Left colon (tissue), 2 donors: ENCODE data around the gene IL12RB2. TPM values are rescaled to one million over a fixed set of nuclear protein-coding genes. Genes with fewer than 3 reads are reported as not detected.

Source experiments
- ATAC-seq: fragments of 200-7000 bp; cut with Tn5 transposase; one replicate; pipeline ENCODE4 v1.9.1; 2020; ENCODE audit warnings: mild to moderate bottlenecking, moderate library complexity
- DNase-seq, 2 donors: peaks; one replicate each; pipeline ENCODE4 v3.0.0-alpha.2; 2020
- intact Hi-C, 2 donors: fragments of 100-400 bp; cut with DNase I in 1 of 2; cut with micrococcal nuclease in 1 of 2; formaldehyde crosslinking; loops; one replicate each; pipeline versions ENCODE4 v1.11.2 to v1.14.0; 2022; cut with DNase I, micrococcal nuclease
- total RNA-seq, 2 donors: library from RNA; stranded (reverse); fragmentation: NEBNext Ultra II Directional; extraction: Animal tissue kit (Norgen Biotek cat#: 25700); gene quantifications; one replicate each; pipeline ENCODE4 v1.2.1, GENCODE V29; 2021
- donor health status: DM: no; HTN: no; CAD: no.
- donor health status: DM: yes; HTN: yes; CAD: no.

The IL12RB2 gene
- total RNA-seq, 2 donors from 2014 or later: 0.82 to 0.95 TPM

DNA sequence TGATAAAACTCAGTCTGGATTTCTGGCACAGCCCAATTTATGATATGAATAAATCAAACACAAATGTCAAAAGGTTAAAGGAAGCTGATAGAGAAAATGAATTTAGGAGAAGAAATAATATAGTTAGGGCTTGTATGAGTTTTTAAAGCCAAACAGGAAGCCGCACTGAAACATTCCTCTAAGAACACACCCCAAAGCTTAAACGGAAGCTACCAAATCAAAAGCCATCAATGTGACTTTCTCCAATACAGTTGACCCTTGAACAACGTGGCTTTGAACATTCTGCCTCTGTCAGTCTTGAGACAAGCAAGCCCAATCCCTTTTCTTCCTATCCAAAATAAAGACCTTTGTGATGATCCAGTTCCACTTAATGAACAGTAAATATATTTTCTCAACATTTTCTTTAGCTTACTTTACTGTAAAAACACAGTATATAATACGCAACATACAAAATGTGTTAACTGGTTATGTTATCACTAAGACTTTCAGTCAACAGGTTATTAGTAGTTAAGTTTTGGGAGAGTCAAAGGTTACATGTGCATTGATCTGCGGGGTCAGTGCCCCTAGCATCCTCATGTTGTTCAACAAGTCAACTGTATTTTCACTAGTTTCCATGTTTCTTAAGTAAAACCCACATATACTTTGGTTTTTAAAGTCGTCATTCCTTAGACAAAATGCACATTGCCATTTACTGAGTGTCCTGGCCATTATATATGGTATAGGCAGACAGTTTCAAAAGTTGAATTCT, 111.3 kb downstream of the IL12RB2 start:
- intact Hi-C loops: no loop called here
- ATAC-seq (peak; percentile 72), DNase-seq (no peak)

DNA sequence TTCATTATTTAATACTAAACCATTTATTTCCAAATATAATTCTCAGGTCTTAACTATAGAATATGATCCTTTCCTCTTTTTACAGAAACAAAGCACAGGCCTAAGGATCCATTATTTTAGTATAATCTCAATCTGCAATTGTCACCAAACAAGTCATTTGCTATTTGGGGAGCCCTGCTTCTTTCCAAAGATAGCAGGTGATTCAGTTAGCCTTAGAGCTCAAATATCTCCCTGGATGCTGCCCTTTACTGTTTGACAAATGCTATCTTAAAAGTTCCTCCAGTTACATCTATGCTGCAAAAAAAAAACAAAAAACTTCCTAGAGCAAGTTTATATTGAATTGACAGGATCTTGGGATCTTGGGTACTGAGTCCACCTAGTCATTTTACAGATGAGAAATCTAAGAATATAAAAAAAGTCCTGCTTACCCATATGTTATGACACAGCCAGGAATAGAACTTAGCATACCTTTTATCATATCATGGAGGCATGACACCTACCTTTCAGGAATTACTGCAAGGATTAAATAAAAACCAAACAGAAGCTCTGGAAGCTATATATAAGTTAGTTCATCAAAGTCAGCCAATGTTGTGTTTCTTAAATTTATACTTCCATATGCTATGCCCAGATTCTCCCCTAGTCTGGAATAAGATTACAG, 113.3 kb downstream of the IL12RB2 start:
- DNase-seq: no peak
- intact Hi-C loops: no loop called here
- ATAC-seq: no peak

DNA sequence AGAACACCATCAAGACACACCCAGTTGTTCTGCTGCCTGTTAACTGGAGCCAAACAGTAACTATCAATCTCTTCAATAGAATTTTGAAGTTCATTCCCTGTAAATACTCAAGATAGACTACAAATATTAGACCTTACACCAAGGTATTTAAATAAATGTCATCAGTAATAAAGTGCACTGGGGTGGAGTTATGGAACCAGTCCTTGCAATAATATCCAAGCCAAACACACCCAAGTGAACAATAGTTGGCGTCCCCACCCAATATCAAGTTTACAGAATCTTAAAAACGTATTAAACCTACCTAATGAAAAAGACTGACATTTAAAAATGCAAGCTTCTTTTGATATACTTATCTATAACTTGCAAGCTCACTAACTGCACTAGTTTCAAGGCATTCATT, 119.8 kb downstream of the IL12RB2 start:
- intact Hi-C loops: no loop called here
- ATAC-seq (no peak), DNase-seq (no peak)

DNA sequence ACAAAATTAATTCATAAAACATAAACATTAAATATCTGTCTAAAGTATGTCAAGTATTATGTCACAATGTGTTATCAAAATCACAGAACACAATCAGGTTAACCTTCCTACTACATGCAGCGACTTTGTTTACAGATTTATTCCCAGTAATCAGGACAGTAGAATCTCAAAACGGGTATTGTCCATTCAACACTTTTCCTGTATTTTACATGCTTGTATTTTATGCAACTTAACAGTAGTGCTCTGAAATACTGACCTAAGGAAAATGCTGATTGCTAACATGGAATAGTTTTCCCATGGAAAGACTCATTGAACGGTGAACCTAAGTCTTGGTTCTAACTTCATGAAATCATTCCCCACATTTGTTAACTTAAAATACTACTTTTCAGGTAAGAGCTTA, 120.3 kb downstream of the IL12RB2 start:
- intact Hi-C loops: no loop called here
- ATAC-seq (no peak), DNase-seq (no peak)

DNA sequence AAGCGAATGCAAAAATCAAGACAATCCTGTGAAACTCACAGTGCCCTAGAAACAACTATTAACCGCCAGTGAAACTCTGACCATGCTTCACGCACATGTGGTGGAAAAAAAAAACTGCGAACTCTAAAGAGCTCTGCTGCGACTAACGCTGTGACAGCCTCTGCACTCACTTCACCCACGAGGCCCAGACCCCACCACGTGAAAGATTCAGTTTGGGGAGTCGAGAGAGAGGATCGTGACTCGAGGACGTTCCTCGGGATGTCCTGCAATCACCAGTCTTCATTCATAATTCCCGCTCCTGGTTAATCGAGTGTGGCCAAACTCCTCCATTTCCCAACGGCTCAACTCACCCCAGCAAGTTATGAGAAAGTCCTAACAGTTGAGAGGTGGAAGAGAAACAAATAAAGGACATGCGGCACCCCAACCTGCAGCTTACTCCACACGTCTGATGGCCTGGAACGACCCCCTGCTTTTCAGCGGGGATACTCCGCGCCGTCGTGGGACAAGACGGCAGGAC, 121.4 kb downstream of the IL12RB2 start:
- peak; percentile 16 to 31 for DNase-seq
- ATAC-seq: no peak
- intact Hi-C loops: no loop called here

DNA sequence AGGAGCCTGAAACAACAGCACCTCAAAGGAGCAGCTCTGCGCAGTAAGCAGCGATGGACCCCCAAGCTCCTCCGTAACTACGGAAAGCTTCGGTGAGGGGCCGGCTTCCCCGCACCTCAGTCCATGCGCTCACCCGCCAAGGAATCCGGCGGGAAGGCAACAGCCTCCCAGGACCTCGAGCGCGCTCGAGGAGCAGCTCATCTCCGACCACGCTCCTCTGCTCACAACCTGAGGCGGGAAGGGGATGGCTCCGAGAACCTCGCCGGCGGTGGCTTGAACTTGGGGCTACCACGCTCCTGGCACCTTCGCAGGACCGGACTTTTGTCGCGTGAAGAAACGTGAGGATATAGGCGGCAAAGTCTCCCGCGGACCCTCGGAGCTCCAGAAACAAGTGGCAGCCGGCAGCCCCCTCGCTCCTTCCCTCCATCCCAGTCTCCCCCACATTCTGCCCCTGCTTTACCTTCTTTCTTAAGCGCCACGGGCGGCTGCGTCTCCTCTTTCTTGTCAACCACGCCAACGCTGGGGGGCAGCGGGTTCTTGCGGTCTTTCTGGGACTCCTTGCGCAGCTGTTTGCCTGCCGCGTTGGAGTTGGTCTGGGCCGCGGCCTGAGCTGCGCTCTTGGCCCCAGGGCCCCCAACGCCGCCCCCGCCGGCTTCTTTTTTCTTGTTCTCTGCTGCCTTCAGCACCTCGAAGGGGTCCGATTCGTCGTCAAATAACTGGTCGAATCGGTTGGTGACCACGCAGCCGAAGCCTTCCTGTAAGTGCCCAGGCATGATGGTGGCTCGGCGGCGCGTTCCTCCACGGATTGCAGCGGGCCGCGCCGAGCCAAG, 122.1 kb downstream of the IL12RB2 start:
- ATAC-seq: peak; percentile 12
- peak; percentile 40 to 53 for DNase-seq
- intact Hi-C loops: no loop called here

DNA sequence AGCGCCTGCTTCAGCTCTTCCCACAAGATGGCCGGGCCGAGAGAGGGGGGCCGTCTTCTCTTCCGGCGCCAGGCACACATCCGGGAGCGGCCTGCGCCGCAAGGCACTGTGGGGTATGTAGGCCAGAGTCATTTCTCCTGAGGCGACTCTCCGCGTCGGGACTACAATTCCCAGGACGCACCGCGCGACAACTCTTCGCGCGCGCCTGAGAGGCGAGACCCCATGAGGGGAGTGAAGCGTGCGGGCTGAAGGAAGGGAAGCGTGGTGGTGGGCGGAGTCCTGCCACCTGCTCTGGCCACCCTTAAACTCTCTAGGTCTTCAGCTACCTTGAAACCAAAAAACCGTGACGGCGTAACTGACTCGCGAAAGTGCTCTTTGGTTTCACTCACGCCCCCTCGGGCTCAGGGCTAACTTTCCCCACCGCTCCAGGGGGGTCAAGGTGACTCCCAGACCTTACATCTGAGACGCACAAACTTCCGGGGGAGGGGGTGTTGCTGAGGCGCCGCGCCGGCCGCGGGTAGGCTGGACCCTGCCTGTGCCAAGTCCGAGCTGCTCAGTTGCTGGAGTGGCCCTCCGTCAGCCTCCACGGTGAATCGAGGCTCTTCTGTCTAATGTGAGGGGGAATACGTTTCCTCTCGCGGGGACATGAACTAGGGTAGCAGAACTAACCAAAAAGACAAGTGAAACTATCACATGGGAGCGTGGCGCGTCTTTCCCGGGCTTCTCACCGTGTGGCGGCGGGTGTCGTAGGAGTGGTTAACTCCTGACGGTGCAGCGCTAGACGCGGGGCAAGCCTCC, 122.9 kb downstream of the IL12RB2 start, which contains the start of gene SERBP1:
TSS of gene SERBP1 (minus strand) at position 45 of the 798 bp plus-strand sequence. CDS start 102 bp downstream, outside the sequence.
- DNase-seq: peak; percentile 96 to 97
- intact Hi-C loops: no loop called here
- peak; percentile 94 for ATAC-seq

DNA sequence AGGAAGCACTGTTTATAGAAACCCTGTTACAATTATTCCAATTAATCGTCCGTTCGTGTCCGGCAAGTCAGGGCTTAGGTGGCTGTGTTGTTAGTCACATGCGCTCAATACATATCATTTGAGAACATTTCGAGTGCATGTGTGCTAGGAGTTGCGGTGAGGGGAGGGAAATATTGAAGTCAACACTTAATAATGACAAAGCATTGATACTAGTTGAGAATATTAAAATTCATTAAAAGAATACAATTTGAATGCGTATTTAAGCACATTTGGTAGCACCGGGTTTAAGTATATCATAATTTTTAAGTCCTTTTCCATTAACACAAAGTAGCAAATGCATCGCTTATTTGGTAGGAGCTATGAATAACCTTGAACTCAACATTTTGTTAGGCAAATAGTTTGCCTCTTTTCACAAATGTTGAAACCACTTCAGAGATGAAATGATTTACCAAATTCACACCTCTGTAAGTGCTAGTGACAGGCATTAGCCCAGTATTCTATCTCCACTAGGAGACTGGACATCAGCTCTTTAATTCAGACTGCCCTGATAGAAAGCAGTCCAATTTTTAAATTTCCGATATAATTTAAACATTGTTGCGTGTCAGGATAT, 123.6 kb downstream of the IL12RB2 start:
- intact Hi-C loops: no loop called here

DNA sequence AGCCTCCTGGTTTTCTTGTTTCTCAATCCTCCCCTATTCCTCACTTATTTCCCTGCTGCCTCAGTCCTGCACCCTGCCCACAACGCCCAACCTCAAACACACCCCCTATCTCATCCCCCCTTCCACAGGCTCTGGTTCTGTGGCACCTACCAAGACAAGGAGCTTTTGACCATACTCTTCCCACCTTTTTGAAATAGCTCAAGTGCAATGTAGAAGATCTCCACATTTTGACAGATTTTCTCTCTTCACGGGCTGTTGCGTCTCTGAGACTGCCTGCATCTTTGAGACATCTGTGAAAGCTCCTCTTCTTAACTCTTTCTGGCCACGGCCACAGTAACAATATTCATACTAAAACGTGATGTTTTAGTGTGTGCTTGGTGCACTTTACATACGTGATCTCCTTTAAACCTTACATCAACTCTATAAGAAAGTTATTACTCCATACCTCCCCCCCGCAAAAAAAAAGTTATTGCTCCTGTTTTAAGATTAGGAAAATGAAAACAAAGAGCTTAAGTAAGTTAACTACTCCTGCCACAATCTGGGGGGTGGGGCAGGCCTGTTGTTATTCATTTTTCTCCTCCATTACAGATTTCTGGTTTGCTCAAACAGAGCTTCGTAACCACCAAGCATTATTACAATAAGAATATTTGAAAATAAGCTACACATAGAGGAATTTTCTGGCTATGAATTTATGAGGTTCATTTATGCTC, 124.4 kb downstream of the IL12RB2 start:
- DNase-seq (no peak), ATAC-seq (no peak)
- intact Hi-C loops: no loop called here

More for the DNA sequence above, 123.6 kb downstream of the IL12RB2 start:
- DNase-seq (no peak), ATAC-seq (no peak)

DNA sequence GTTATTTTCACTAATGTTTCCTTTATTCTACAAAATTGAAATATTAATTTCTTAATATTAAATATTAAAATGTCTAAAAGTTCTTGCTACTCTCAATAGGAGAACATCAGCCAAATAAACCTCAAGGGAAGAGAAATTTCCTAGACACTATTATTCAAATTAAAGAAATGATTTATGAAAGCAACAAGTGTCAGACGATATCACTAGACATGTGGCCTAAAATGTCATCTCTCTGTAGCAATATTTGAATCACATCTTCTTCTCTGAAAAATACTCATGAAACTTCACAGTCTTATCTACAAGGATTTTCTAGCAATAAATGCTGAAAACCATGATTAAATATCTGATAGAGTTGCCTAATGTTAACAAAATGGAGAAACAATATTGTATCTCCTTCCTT, 125.1 kb downstream of the IL12RB2 start:
- no peak for ATAC-seq
- DNase-seq: no peak
- intact Hi-C loops: no loop called here

DNA sequence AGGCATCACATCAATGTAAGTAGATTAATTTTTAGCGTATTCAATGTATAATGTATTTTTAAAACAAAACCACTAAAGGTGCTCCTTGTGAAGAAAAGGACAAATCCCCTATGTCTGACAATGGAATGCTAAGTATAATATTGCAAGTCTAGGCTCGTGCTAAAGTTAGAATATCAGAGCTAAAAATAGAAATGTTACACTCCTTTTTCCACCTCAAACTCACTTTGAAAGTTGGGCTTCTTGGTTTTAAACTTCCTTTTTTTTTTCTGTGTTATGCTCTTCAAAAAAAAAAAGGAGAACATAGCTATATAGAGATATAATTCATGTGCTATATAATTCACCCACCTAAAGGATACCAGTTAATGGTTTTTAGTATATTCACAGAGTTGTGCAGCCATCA, 126.2 kb downstream of the IL12RB2 start:
- intact Hi-C loops: no loop called here
- no peak for ATAC-seq
- DNase-seq: no peak

DNA sequence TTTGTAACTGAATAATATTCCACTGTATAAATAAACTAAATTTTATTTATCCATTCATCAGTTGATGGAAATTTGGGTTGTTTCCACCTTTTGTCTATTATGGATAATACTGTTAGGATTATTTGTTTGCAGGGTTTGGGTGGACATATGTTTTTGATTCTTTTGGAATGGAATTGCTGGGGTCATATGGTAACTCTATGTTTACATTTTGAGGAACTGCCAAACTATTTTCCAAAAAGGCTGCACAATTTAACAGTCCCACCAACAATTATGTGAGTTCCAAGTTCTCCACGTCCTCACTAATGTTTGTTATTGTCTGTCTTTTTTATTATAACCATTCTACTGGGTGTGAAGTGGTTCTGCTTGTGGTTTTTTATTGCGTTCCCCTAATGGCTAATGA, 126.8 kb downstream of the IL12RB2 start:
- DNase-seq: no peak
- intact Hi-C loops: no loop called here
- no peak for ATAC-seq

DNA sequence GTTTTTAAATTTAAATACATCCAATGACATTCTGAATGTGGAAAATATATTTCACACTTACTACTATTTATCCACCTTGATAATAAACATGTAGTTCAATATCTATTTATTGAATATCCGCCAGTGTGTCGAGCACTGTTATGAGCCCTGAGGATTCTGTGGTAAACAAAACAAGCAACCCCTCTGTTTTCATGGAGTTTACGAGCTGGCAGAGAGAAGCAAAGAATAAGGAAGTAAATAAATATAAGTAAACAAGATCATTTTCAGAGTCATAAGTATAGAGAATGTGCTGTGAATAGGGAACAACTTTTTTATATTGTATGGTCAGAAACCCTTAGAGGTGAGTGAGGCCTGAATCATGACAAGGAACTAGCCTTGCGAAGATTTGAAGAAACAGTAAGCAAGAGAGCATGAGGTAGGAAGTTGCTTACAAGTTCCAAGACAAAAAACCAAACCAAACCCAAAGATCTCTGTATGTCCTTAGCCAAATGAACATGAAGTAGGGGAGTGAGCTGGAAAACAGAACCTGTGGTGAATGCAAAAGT, 128.9 kb downstream of the IL12RB2 start:
- intact Hi-C loops: no loop called here
- ATAC-seq (no peak), DNase-seq (no peak)

DNA sequence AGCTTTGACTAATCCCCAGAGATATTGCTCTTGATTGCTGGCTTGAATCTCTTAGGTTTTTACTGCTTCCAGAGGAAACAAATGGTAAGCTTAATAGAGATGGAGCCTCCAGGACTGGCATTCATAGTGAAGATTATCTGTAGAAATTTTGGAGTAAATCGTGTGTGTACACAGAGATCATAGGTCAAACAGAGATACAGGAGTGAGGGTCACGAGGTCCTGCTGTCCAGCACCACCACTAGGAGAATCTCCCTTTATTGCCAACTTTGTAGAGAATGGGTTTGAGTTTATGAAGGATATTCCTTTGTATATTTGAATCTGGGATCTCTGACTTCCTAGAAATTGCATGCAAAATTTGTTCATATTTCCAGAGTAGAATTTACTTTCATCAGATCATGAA, 130.3 kb downstream of the IL12RB2 start:
- DNase-seq (no peak), ATAC-seq (no peak)
- intact Hi-C loops: no loop called here

DNA sequence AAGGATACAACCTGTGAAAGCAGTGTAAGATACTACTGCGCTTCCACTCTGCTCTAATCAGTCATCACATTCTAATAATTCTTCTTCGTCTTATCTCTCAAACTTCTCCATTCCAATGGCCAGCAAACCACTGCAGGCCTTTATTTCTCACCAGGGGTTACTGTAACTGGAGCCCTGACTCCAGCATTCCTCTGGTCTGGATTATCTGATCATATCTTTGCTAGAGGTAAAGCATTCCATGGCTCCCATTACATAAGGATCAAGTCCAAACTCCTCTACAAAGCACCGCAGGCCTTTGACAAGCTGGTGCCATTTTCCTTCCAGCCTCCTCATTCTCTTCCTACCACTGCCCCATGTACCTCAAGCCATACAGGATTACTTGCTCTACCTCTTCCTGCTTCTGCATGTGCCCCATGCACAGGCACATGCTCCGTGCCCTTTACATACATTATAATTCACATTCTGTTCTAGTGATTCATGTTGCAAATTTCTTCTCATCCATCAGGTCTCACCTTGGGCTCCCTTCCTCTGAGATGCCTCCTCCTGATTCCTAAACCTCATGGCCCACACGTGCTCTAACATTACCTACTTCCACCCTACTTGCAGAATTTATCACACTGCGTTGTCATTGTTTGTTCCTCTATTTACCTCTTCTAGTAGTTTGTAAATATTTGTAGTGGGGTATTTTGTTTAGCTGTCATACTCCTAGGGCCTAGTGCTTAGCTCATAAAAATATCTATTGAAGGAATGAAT, 131.8 kb downstream of the IL12RB2 start:
- no peak for ATAC-seq
- intact Hi-C loops: no loop called here
- no peak for DNase-seq

DNA sequence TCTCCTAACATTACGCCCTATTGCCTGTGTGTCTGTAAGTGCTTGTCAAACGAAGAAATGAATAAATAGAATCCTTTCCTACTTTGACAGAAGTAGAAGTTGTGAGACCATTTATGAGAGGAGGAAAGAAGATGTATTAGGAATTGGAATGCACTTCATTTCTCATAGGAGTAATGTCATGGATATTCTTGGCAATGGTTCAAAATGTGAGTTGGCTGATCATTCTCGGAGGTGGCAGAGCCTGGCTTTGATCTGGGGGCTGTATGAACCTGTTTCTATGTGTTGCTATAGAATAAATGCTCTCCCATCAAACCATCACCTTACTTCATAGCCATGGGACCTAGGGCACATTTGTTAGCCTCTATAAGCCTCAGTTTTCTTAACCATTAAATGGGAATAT, 132.7 kb downstream of the IL12RB2 start:
- intact Hi-C loops: no loop called here
- ATAC-seq: no peak
- DNase-seq: no peak

DNA sequence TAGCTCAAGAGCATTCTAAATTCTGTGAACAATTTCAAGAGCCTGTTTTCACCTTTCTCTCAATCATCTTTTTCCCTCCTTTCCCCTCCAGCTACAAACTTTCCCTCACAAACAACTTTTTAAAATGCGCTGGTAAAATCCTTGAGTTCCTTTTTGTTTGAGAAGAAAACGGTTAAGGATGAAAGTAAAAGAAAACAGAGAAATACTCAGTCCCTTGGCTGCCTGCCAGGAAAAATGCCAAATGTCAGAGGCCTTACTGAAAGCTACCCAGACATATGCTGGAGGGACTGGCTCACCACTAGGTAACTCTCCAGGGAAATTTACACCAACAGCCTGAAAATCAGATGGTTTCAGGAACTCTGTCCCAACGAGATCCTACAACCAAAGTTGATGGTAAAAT, 133.5 kb downstream of the IL12RB2 start:
- intact Hi-C loops: no loop called here
- ATAC-seq (no peak), DNase-seq (peak in 1 of 2 donors; percentile 41)
